HepG2 (cell line): Measurements from ENCODE around the gene HSF4. TPM values are rescaled to one million over a fixed set of nuclear protein-coding genes. Genes with fewer than 3 reads are reported as not detected.

Experiments used
- BCL3 ChIP-seq: sonication (generic); formaldehyde crosslinking; IDR thresholded peaks from 2 replicates; pipeline ENCODE4 v1.5.1; 2020; ENCODE audit warnings: mild to moderate bottlenecking, missing genetic modification reagents, moderate library complexity
- BRD4 ChIP-seq: sonication (generic); formaldehyde crosslinking; IDR thresholded peaks from 2 replicates; pipeline ENCODE4 v1.4.0; 2020; ENCODE audit warnings: missing genetic modification reagents
- HOXA3 ChIP-seq: sonication (generic); formaldehyde crosslinking; IDR thresholded peaks from 2 replicates; pipeline ENCODE4 v1.5.0; 2020; ENCODE audit warnings: missing genetic modification reagents
- KDM2A ChIP-seq: sonication (generic); formaldehyde crosslinking; IDR thresholded peaks from 2 replicates; pipeline ENCODE4 v1.4.0; 2020; ENCODE audit warnings: low read depth, missing genetic modification reagents, borderline replicate concordance
- KLF15 ChIP-seq: sonication (generic); formaldehyde crosslinking; IDR thresholded peaks from 2 replicates; pipeline ENCODE4 v1.8.1; 2023; ENCODE audit warnings: borderline replicate concordance, mild to moderate bottlenecking, inconsistent platforms, missing genetic modification reagents, mixed read lengths
- PLRG1 ChIP-seq: fragments of 450-650 bp; conservative IDR thresholded peaks from 2 replicates; pipeline ENCODE4 v1.6.1; 2016
- RARA ChIP-seq: IDR thresholded peaks from 2 replicates; pipeline ENCODE4 v1.6.1; 2016; ENCODE audit warnings: missing genetic modification reagents, missing compliant biosample characterization
- RBFOX2 ChIP-seq: fragments of 200-400 bp; formaldehyde crosslinking; IDR thresholded peaks from 2 replicates; pipeline ENCODE4 v1.6.1; 2017; ENCODE audit warnings: low read depth, mild to moderate bottlenecking, low read length
- ZNF180 ChIP-seq: sonication (generic); formaldehyde crosslinking; IDR thresholded peaks from 2 replicates; pipeline ENCODE4 v1.4.0; 2020; ENCODE audit warnings: low read depth, missing genetic modification reagents, borderline replicate concordance
- ZNF557 ChIP-seq: sonication (generic); formaldehyde crosslinking; IDR thresholded peaks from 2 replicates; pipeline ENCODE4 v1.4.0; 2020; ENCODE audit warnings: missing genetic modification reagents
- ZNF800 ChIP-seq: sonication (generic); formaldehyde crosslinking; IDR thresholded peaks from 2 replicates; pipeline ENCODE4 v1.4.0; 2020; ENCODE audit warnings: missing genetic modification reagents
- polyA plus RNA-seq, 8 experiments: library from polyadenylated mRNA; depleted of rRNA in 3 of 8; stranded (reverse) in 7 of 8; unstranded in 1 of 8; fragments of >200 nt; fragmentation: Illumina TruSeq in 4 of 8; extraction: Trizol in 4 of 8; gene quantifications; 2 replicates each; pipeline versions ENCODE4 v1.2.1 to v1.2.3, GENCODE V29; 2011 to 2016; ENCODE audit warnings: low read depth in 4 of 8, missing spikeins in 1 of 8, mixed read lengths in 1 of 8; ENCODE audit not compliant: insufficient read depth in 1 of 8
- total RNA-seq, 5 experiments: library from RNA; depleted of rRNA; stranded (reverse); fragments of >200 nt; fragmentation: Illumina TruSeq; extraction: Trizol; gene quantifications; 2 replicates each; pipeline ENCODE4 v1.2.3, GENCODE V29; 2016; ENCODE audit warnings: low read depth in 1 of 5
- TF ChIP-seq, protein P1 (sequence below): sonication (generic); formaldehyde crosslinking; IDR thresholded peaks from 2 replicates; pipeline ENCODE4 v1.5.0; 2020; ENCODE audit warnings: mild to moderate bottlenecking, missing genetic modification reagents, borderline replicate concordance
- TF ChIP-seq, protein P2 (sequence below): sonication (generic); formaldehyde crosslinking; IDR thresholded peaks from 2 replicates; pipeline ENCODE4 v1.4.0; 2020; ENCODE audit warnings: missing genetic modification reagents, borderline replicate concordance

HSF4 gene
- total and polyA plus RNA-seq, 2 of the 13 experiments (the other 11 are each of a cell fraction or from before 2014, with no cell fraction given), result 3.5 to 16.9 TPM

GRCh38 chr16:67177743-67178699 is 13.5 kb downstream of the HSF4 start (continued):
- TF ChIP-seq, protein P1, sequence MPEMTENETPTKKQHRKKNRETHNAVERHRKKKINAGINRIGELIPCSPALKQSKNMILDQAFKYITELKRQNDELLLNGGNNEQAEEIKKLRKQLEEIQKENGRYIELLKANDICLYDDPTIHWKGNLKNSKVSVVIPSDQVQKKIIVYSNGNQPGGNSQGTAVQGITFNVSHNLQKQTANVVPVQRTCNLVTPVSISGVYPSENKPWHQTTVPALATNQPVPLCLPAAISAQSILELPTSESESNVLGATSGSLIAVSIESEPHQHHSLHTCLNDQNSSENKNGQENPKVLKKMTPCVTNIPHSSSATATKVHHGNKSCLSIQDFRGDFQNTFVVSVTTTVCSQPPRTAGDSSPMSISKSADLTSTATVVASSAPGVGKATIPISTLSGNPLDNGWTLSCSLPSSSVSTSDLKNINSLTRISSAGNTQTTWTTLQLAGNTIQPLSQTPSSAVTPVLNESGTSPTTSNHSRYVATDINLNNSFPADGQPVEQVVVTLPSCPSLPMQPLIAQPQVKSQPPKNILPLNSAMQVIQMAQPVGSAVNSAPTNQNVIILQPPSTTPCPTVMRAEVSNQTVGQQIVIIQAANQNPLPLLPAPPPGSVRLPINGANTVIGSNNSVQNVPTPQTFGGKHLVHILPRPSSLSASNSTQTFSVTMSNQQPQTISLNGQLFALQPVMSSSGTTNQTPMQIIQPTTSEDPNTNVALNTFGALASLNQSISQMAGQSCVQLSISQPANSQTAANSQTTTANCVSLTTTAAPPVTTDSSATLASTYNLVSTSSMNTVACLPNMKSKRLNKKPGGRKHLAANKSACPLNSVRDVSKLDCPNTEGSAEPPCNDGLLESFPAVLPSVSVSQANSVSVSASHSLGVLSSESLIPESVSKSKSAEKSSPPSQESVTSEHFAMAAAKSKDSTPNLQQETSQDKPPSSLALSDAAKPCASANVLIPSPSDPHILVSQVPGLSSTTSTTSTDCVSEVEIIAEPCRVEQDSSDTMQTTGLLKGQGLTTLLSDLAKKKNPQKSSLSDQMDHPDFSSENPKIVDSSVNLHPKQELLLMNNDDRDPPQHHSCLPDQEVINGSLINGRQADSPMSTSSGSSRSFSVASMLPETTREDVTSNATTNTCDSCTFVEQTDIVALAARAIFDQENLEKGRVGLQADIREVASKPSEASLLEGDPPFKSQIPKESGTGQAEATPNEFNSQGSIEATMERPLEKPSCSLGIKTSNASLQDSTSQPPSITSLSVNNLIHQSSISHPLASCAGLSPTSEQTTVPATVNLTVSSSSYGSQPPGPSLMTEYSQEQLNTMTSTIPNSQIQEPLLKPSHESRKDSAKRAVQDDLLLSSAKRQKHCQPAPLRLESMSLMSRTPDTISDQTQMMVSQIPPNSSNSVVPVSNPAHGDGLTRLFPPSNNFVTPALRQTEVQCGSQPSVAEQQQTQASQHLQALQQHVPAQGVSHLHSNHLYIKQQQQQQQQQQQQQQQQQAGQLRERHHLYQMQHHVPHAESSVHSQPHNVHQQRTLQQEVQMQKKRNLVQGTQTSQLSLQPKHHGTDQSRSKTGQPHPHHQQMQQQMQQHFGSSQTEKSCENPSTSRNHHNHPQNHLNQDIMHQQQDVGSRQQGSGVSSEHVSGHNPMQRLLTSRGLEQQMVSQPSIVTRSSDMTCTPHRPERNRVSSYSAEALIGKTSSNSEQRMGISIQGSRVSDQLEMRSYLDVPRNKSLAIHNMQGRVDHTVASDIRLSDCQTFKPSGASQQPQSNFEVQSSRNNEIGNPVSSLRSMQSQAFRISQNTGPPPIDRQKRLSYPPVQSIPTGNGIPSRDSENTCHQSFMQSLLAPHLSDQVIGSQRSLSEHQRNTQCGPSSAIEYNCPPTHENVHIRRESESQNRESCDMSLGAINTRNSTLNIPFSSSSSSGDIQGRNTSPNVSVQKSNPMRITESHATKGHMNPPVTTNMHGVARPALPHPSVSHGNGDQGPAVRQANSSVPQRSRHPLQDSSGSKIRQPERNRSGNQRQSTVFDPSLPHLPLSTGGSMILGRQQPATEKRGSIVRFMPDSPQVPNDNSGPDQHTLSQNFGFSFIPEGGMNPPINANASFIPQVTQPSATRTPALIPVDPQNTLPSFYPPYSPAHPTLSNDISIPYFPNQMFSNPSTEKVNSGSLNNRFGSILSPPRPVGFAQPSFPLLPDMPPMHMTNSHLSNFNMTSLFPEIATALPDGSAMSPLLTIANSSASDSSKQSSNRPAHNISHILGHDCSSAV (CRISPR knock-in tag), result no peak
- no peak for TF ChIP-seq ZNF557
- TF ChIP-seq KLF15 (CRISPR knock-in tag), result no peak
- TF ChIP-seq ZNF180, result no peak
- TF ChIP-seq KDM2A (CRISPR knock-in tag), result peak; percentile 98
- TF ChIP-seq, protein P2, sequence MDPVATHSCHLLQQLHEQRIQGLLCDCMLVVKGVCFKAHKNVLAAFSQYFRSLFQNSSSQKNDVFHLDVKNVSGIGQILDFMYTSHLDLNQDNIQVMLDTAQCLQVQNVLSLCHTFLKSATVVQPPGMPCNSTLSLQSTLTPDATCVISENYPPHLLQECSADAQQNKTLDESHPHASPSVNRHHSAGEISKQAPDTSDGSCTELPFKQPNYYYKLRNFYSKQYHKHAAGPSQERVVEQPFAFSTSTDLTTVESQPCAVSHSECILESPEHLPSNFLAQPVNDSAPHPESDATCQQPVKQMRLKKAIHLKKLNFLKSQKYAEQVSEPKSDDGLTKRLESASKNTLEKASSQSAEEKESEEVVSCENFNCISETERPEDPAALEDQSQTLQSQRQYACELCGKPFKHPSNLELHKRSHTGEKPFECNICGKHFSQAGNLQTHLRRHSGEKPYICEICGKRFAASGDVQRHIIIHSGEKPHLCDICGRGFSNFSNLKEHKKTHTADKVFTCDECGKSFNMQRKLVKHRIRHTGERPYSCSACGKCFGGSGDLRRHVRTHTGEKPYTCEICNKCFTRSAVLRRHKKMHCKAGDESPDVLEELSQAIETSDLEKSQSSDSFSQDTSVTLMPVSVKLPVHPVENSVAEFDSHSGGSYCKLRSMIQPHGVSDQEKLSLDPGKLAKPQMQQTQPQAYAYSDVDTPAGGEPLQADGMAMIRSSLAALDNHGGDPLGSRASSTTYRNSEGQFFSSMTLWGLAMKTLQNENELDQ (CRISPR knock-in tag), result no peak
- TF ChIP-seq RBFOX2, result peak; percentile 63; the same call in 1 of the 2 replicates
- TF ChIP-seq BCL3, result peak; percentile 77
- peak; percentile 86; the same call in 1 of the 2 replicates for TF ChIP-seq BRD4
- peak; percentile 99 for TF ChIP-seq ZNF800
- TF ChIP-seq PLRG1, result no peak
- TF ChIP-seq RARA (CRISPR knock-in tag), result no peak
- TF ChIP-seq HOXA3 (CRISPR knock-in tag), result peak; percentile 84
